Endothelial cell (in vitro differentiated cells): ENCODE measurements around the gene ANKMY1. TPM values are rescaled to one million over a fixed set of nuclear protein-coding genes. Genes with fewer than 3 reads are reported as not detected.
A peak's percentile ranks its signal among the peaks of the same experiment; 100 is the strongest.

Experiments
- DNase-seq: peaks from one replicate; pipeline ENCODE4 v3.0.0; 2021; ENCODE audit warnings: low spot score
- H3K27ac Mint-ChIP-seq: one replicate; pipeline ENCODE4 v1.8.0; 2021; ENCODE audit warnings: mixed read lengths, inconsistent platforms; ENCODE audit not compliant: unreplicated experiment
- H3K27me3 Mint-ChIP-seq: one replicate; pipeline ENCODE4 v1.8.0; 2021; ENCODE audit warnings: mild to moderate bottlenecking, moderate library complexity, mixed read lengths, inconsistent platforms; ENCODE audit not compliant: unreplicated experiment
- H3K36me3 Mint-ChIP-seq: one replicate; pipeline ENCODE4 v1.8.0; 2021; ENCODE audit warnings: mild to moderate bottlenecking, low read depth, mixed read lengths, inconsistent platforms; ENCODE audit not compliant: unreplicated experiment
- H3K4me1 Mint-ChIP-seq: one replicate; pipeline ENCODE4 v1.8.0; 2021; ENCODE audit warnings: mild to moderate bottlenecking, mixed read lengths, inconsistent platforms; ENCODE audit not compliant: unreplicated experiment
- H3K4me3 Mint-ChIP-seq: one replicate; pipeline ENCODE4 v1.8.0; 2021; ENCODE audit warnings: mild to moderate bottlenecking, mixed read lengths, inconsistent platforms; ENCODE audit not compliant: unreplicated experiment
- H3K9me3 Mint-ChIP-seq: one replicate; pipeline ENCODE4 v1.8.0; 2021; ENCODE audit warnings: mixed read lengths, inconsistent platforms; ENCODE audit not compliant: unreplicated experiment
- total RNA-seq: library from RNA; stranded (reverse); fragmentation: NEBNext Ultra II Directional; extraction: Animal tissue kit (Norgen Biotek cat#: 25700); gene quantifications from one replicate; pipeline ENCODE4 v1.2.1, GENCODE V29; 2021; ENCODE audit not compliant: unreplicated experiment
- TF ChIP-seq, protein P1 (sequence below): fragments of 200-600 bp; sonication (generic); IDR thresholded peaks from one replicate; pipeline ENCODE4 v1.5.0; 2021; ENCODE audit warnings: antibody characterized with exemption; ENCODE audit not compliant: unreplicated experiment

The ANKMY1 gene
- total RNA-seq, 1 donor from 2014 or later, result 5.6 TPM

GRCh38 chr2:240520130-240520973, 37.4 kb downstream of the ANKMY1 start:
- Mint-ChIP-seq H3K4me3 (no peak overlapping the region), H3K4me1 (peaks cover 7% of the 10 kb centered on the region), H3K27me3 (peaks cover 12% of the 10 kb centered on the region), H3K36me3 (peaks cover 30% of the 10 kb centered on the region), H3K27ac (peak overlapping the region; percentile 39), H3K9me3 (peaks cover 17% of the 10 kb centered on the region)
- DNase-seq, result no peak
- TF ChIP-seq, protein P1, sequence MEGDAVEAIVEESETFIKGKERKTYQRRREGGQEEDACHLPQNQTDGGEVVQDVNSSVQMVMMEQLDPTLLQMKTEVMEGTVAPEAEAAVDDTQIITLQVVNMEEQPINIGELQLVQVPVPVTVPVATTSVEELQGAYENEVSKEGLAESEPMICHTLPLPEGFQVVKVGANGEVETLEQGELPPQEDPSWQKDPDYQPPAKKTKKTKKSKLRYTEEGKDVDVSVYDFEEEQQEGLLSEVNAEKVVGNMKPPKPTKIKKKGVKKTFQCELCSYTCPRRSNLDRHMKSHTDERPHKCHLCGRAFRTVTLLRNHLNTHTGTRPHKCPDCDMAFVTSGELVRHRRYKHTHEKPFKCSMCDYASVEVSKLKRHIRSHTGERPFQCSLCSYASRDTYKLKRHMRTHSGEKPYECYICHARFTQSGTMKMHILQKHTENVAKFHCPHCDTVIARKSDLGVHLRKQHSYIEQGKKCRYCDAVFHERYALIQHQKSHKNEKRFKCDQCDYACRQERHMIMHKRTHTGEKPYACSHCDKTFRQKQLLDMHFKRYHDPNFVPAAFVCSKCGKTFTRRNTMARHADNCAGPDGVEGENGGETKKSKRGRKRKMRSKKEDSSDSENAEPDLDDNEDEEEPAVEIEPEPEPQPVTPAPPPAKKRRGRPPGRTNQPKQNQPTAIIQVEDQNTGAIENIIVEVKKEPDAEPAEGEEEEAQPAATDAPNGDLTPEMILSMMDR, result no peak

DNA sequence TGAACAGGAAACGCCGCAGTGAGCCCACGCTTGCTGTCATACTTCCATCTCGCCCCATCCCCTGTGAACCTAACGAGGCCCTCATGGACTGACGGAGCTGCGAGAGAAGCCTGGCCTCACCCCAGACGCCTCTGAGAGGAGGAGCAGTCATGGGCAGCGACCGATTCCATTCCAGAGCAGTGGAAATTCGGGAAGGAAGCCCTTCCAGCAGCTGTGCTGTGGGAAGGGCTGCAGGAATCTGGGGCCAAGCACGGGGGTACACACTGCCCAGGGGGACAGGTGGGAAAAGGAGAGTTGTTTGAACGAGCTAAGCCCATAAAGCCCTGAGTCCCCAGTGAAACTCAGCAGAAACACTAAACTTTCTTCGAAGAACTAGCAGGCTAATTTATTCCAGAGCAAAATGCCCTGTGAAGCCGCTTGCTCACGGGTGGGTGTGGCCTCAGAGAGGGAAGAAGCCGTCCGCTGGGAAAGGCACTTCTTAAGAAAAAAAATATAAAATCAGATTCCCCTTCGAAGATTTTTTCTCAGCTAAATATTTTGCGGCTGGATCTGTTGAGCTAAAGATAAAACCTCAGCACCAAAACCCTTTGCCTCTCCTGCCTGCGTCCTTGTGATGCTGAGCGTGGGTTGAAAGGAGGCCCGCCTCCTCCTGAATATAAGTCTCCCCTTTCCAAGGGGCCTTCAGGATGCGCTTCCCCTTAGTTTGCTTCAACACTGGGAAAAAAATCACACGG, 38.2 kb downstream of the ANKMY1 start:
- no peak overlapping the region for H3K27ac Mint-ChIP-seq
- no peak for DNase-seq
- H3K4me1 Mint-ChIP-seq, result peaks cover 7% of the 10 kb centered on the region
- peaks cover 23% of the 10 kb centered on the region for H3K36me3 Mint-ChIP-seq
- peaks cover 10% of the 10 kb centered on the region for H3K9me3 Mint-ChIP-seq
- TF ChIP-seq, protein P1, result no peak
- H3K4me3 Mint-ChIP-seq, result no peak overlapping the region
- H3K27me3 Mint-ChIP-seq, result peaks cover 12% of the 10 kb centered on the region

DNA sequence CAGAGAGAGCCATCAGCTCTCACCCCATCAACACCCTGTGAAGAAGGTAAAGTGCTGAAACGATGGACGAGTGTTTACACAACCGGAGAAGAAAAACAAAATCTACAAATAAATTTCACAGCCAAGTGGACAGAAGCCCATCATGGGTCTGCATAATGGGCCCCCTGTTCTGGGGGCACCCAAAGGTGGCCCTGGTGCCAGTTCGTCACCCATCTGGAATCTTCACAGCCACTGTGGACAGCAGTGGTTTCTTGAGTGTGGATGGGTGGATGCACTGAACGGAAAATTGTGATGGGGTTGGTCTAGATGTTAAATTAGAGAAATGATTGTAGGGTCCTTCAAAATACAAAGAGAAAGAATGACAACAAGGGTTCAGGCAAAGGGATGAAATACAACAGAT, 38.8 kb downstream of the ANKMY1 start:
- no peak for DNase-seq
- Mint-ChIP-seq H3K27me3 (peaks cover 10% of the 10 kb centered on the region), H3K4me3 (peak overlapping the region; percentile 50), H3K36me3 (peaks cover 17% of the 10 kb centered on the region), H3K4me1 (peaks cover 7% of the 10 kb centered on the region), H3K9me3 (peaks cover 5% of the 10 kb centered on the region), H3K27ac (no peak overlapping the region)
- TF ChIP-seq, protein P1, result no peak

- Mint-ChIP-seq H3K36me3 (peaks cover 8% of the 10 kb centered on the region), H3K4me1 (peaks cover 7% of the 10 kb centered on the region), H3K27me3 (peaks cover 14% of the 10 kb centered on the region), H3K27ac (no peak overlapping the region), H3K4me3 (no peak overlapping the region), H3K9me3 (peaks cover 4% of the 10 kb centered on the region)
- TF ChIP-seq, protein P1, result no peak
- no peak for DNase-seq
Measured at GRCh38 chr2:240517342-240517741, 40.4 kb downstream of the ANKMY1 start.

- peaks cover 4% of the 10 kb centered on the region for H3K4me1 Mint-ChIP-seq
- no peak overlapping the region for H3K27ac Mint-ChIP-seq
- H3K4me3 Mint-ChIP-seq, result no peak overlapping the region
- no peaks in the 10 kb centered on the region for H3K9me3 Mint-ChIP-seq
- no peak for DNase-seq
- no peaks in the 10 kb centered on the region for H3K36me3 Mint-ChIP-seq
- TF ChIP-seq, protein P1, result no peak
- H3K27me3 Mint-ChIP-seq, result peaks cover 5% of the 10 kb centered on the region
Measured at GRCh38 chr2:240514631-240515030, 43.2 kb downstream of the ANKMY1 start.
